OCI-LY1 (cell line): ENCODE data around the gene YEATS4.

Source experiments
- H2AFZ ChIP-seq: fragments of 200-600 bp; sonication (generic), shearing (Covaris generic); 2 replicates; pipeline ENCODE4 v1.6.0; 2014; ENCODE audit warnings: antibody characterized with exemption, mild to moderate bottlenecking, low read length
- H3F3A ChIP-seq: fragments of 200-600 bp; sonication (generic), shearing (Covaris generic); 2 replicates; pipeline ENCODE4 v1.6.0; 2014; ENCODE audit warnings: mild to moderate bottlenecking, antibody characterized with exemption, low read length, moderate library complexity; ENCODE audit not compliant: insufficient read depth
- H3K27ac ChIP-seq: fragments of 200-600 bp; sonication (generic); 2 replicates; pipeline ENCODE4 v1.5.1; 2014; ENCODE audit warnings: low read length, mixed run types, mild to moderate bottlenecking, low read depth; ENCODE audit not compliant: poor library complexity, severe bottlenecking
- H3K27me3 ChIP-seq: fragments of 200-600 bp; sonication (generic); 2 replicates; pipeline ENCODE4 v1.6.0; 2014; ENCODE audit warnings: antibody characterized with exemption, mild to moderate bottlenecking, low read length, moderate library complexity; ENCODE audit not compliant: insufficient read depth
- H3K36me3 ChIP-seq: fragments of 200-600 bp; sonication (generic); 2 replicates; pipeline ENCODE4 v1.6.1; 2014; ENCODE audit warnings: mild to moderate bottlenecking, antibody characterized with exemption, low read length, moderate library complexity, mixed read lengths; ENCODE audit not compliant: insufficient read depth
- H3K4me1 ChIP-seq: fragments of 200-600 bp; sonication (generic); 2 replicates; pipeline ENCODE4 v1.5.1; 2014; ENCODE audit warnings: mild to moderate bottlenecking, low read length, moderate library complexity; ENCODE audit not compliant: insufficient read depth, severe bottlenecking
- H3K4me2 ChIP-seq: fragments of 200-600 bp; sonication (generic), shearing (Covaris generic); 2 replicates; pipeline ENCODE4 v1.6.1; 2014; ENCODE audit warnings: low read length
- H3K4me3 ChIP-seq: fragments of 200-600 bp; sonication (generic); 2 replicates; pipeline ENCODE4 v1.5.1; 2014; ENCODE audit warnings: low read length, low read depth, mild to moderate bottlenecking, mixed read lengths; ENCODE audit not compliant: poor library complexity, severe bottlenecking
- H3K79me2 ChIP-seq: fragments of 200-600 bp; shearing (Covaris generic); 2 replicates; pipeline ENCODE4 v1.6.1; 2016; ENCODE audit warnings: mixed run types, low read length, mixed read lengths; ENCODE audit not compliant: insufficient read depth
- H3K9ac ChIP-seq: fragments of 200-600 bp; sonication (generic), shearing (Covaris generic); 2 replicates; pipeline ENCODE4 v1.6.1; 2014; ENCODE audit warnings: mild to moderate bottlenecking, low read length, mixed read lengths
- H3K9me2 ChIP-seq: fragments of 200-600 bp; sonication (generic), shearing (Covaris generic); 2 replicates; pipeline ENCODE4 v1.6.1; 2014; ENCODE audit warnings: low read depth, mild to moderate bottlenecking, low read length, mixed read lengths
- H3K9me3 ChIP-seq: fragments of 200-600 bp; shearing (Covaris generic); 2 replicates; pipeline ENCODE4 v1.6.1; 2014; ENCODE audit warnings: low read length, mixed read lengths
- H4K20me1 ChIP-seq: fragments of 200-600 bp; sonication (generic), shearing (Covaris generic); 2 replicates; pipeline ENCODE4 v1.6.0; 2016; ENCODE audit warnings: mild to moderate bottlenecking, low read length; ENCODE audit not compliant: insufficient read depth
- EZH2 ChIP-seq: fragments of 200-600 bp; sonication (generic), shearing (Covaris generic); IDR thresholded peaks from 2 replicates; pipeline ENCODE4 v1.8.0; 2017; ENCODE audit warnings: borderline replicate concordance, mixed run types, mild to moderate bottlenecking, antibody characterized with exemption, low read length, moderate library complexity, mixed read lengths
- TF ChIP-seq, protein P1 (sequence below): fragments of 200-600 bp; sonication (generic), shearing (Covaris generic); IDR thresholded peaks from 2 replicates; pipeline ENCODE4 v1.5.1; 2017; ENCODE audit warnings: mild to moderate bottlenecking, antibody characterized with exemption, low read length, moderate library complexity, mixed read lengths

The YEATS4 gene

DNA sequence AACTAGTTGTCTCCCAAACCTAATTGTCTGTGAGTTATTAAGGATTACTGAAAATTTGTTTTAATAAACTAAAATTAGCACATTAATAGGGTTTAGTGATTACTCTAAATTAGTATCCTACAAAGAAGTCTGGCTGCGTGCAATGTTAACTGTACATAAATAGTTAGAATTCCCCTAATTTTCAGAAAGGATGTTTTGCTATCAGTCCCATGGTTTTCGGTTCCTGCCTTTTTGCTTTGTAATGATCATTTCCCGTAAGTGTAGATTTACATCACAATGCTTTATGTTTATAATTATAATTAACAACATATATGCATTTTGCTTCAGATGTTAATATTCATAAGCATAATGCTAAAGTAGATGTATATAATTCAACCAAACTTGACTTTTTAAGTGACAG is 31.1 kb upstream of the YEATS4 start:
- no peak overlapping the region for H3K27ac ChIP-seq
- H3K79me2 ChIP-seq: no peaks in the 10 kb centered on the region
- no peak overlapping the region for H2AFZ ChIP-seq
- no peak overlapping the region for H3K9ac ChIP-seq
- H3K4me3 ChIP-seq: no peak overlapping the region
- peaks cover 30% of the 10 kb centered on the region for H3K4me1 ChIP-seq
- H3K4me2 ChIP-seq: no peak overlapping the region
- H3F3A ChIP-seq: no peaks in the 10 kb centered on the region
- no peaks in the 10 kb centered on the region for H3K9me2 ChIP-seq
- no peaks in the 10 kb centered on the region for H3K9me3 ChIP-seq
- TF ChIP-seq, protein P1, sequence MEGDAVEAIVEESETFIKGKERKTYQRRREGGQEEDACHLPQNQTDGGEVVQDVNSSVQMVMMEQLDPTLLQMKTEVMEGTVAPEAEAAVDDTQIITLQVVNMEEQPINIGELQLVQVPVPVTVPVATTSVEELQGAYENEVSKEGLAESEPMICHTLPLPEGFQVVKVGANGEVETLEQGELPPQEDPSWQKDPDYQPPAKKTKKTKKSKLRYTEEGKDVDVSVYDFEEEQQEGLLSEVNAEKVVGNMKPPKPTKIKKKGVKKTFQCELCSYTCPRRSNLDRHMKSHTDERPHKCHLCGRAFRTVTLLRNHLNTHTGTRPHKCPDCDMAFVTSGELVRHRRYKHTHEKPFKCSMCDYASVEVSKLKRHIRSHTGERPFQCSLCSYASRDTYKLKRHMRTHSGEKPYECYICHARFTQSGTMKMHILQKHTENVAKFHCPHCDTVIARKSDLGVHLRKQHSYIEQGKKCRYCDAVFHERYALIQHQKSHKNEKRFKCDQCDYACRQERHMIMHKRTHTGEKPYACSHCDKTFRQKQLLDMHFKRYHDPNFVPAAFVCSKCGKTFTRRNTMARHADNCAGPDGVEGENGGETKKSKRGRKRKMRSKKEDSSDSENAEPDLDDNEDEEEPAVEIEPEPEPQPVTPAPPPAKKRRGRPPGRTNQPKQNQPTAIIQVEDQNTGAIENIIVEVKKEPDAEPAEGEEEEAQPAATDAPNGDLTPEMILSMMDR: no peak
- no peak for TF ChIP-seq EZH2
- H4K20me1 ChIP-seq: no peaks in the 10 kb centered on the region
- no peaks in the 10 kb centered on the region for H3K36me3 ChIP-seq
- no peaks in the 10 kb centered on the region for H3K27me3 ChIP-seq

DNA sequence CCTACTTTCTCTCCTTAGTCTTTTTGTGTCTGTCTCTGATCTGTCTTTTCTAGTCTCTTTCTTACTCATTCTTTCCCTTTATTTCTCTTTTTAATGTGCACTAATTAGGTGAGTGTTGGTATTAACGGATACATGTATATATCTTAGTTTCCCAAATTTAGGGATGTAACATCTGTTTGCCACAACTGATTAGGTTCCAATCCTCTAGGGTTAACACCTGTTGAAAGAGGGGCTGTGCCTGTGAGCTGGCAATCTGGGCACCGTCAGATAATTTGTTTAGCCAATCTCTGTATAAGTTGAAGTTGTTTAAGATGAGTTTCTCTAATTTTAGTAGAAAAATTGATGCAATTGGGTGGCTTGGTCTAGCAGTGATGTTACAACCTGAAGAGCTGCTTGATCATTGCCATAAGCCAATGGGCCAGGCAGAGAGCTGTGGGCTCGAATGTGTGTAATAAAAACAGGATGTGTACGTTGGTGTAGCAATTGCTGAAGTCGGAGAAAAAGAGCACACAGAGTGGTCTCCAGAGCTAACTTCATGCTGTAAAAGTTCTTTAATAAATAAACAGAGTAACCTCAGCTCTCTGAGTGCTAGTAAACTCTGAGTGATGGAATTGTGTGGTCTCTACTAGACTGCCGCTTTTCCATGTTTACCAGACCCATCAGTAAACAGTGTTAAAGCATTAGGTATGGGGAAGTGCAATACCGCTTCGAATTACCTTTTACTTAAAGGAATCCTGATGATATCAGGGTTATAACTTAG is 29.7 kb upstream of the YEATS4 start:
- peak overlapping the region; percentile 58 for H3K27ac ChIP-seq
- TF ChIP-seq, protein P1: no peak
- no peak for TF ChIP-seq EZH2
- H4K20me1 ChIP-seq: no peaks in the 10 kb centered on the region
- no peaks in the 10 kb centered on the region for H3F3A ChIP-seq
- no peaks in the 10 kb centered on the region for H3K36me3 ChIP-seq
- H3K27me3 ChIP-seq: no peaks in the 10 kb centered on the region
- H3K4me2 ChIP-seq: peak overlapping the region; percentile 84
- H3K79me2 ChIP-seq: no peaks in the 10 kb centered on the region
- peak overlapping the region; percentile 38 for H2AFZ ChIP-seq
- no peaks in the 10 kb centered on the region for H3K9me3 ChIP-seq
- peak overlapping the region; percentile 57 for H3K9ac ChIP-seq
- H3K4me1 ChIP-seq: peaks cover 30% of the 10 kb centered on the region
- H3K4me3 ChIP-seq: peak overlapping the region; percentile 52
- no peaks in the 10 kb centered on the region for H3K9me2 ChIP-seq

DNA sequence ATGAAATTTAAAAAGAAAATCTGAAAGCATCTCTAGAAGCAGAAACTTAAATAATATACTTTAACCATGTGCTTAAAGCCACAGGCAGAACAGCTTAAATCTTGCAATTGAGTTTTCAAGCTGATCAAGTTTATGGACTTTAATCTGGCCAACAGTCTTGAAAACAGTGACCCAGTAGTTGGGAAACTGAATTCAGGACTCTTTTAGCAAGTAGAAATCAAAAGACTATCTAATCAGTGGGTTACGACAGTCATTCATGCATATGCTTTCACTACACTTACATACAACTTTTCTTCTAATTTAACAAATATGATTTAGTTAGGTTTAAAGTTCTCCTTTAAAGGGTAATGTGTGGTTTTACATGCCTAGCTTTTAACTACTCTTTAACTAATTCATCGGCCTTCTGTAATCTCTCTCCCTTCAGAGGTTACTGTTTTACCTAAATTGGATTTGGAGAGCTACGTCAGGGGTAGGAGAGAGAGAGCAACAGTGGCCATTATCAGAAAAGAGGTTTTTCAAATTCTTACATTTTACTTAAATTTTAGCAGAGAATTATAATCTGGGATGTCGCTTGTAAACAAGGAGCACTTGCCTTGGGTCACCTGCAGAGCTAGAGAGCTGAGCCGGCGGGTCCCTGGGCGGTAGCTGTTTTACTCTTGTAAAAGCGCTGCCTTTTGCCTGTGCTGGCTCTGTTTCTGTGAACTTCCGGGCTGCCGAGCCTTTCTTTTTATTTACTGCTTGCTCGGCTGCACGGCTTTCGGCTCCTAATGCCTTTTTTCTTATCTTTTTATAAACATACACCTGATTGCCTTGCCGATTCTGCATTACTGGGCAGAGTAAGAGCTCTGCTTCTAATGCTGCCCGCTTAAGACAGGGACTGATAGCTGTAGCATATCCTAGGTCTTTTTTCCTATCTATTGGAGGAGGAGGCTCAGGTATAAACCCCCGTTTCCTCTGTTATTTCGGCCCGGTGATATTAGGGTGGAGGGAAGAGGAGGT is 28.8 kb upstream of the YEATS4 start:
- Histone ChIP-seq H3K4me1 (peaks cover 30% of the 10 kb centered on the region), H3K4me2 (peak overlapping the region; percentile 84), H3F3A (no peaks in the 10 kb centered on the region), H3K9me3 (no peaks in the 10 kb centered on the region), H3K9me2 (no peaks in the 10 kb centered on the region), H3K36me3 (no peaks in the 10 kb centered on the region), H3K27me3 (no peaks in the 10 kb centered on the region), H3K9ac (peak overlapping the region; percentile 57), H3K4me3 (peak overlapping the region; percentile 52), H3K79me2 (no peaks in the 10 kb centered on the region), H3K27ac (peak overlapping the region; percentile 58), H2AFZ (peak overlapping the region; percentile 38), H4K20me1 (no peaks in the 10 kb centered on the region)
- TF ChIP-seq, protein P1: no peak
- TF ChIP-seq EZH2: no peak
